ENCODE measurements around the gene SCGB3A2. TPM values are rescaled to one million over a fixed set of nuclear protein-coding genes. Genes with fewer than 3 reads are reported as not detected.

Gene SCGB3A2
- total and polyA plus RNA-seq, 2 donors (not counting 1 experiment from before 2014, with no cell fraction given), result not detected

DNA sequence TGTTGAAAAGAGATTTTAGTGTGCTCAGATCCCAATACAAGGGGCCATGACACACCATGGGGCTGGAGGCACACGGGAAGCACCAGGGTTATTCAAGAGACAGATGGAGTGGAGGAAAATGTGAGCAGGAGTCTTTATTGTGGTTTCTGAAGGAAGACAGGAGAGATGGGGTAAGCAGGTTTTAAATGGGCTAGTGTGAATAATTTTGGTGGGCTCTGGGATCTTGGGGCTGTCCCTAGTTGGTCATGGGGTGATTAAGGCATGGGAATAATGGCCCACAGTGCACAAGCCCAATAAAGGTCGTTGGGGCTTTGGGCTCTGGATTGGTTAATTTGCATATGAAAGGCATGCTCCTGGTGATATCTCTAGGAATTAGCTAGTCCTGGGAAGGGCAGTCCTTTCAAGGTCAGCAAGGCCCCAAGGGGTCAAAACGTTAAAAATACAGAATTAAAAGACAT, 3.6 kb upstream of the SCGB3A2 start:
- 60% methylated on average over 2 of the region's 3 CpGs for WGBS (ENCODE audit: insufficient coverage)
- Histone ChIP-seq H4K20me1 (ENCODE audit: control insufficient read depth, insufficient read depth, low read length, poor library complexity, severe bottlenecking) (no peaks in the 10 kb centered on the region), H3K4me3 (ENCODE audit: control extremely low read depth in 1 of 5, extremely low read depth in 1 of 5, insufficient read depth in 1 of 5, low read depth in 2 of 5, low read length in 4 of 5) (no peak overlapping the region), H3K27ac (ENCODE audit: low read length in 2 of 2) (no peak overlapping the region), H3K27me3 (replicated peaks in 1 of 4; ENCODE audit: control extremely low read depth in 1 of 4, control insufficient read depth in 3 of 4, insufficient read depth in 4 of 4, low read length in 3 of 4) (no peaks in the 10 kb centered on the region), H2AFZ (ENCODE audit: insufficient read depth, low read depth, low read length, poor library complexity, severe bottlenecking) (no peak overlapping the region), H3K9me3 (ENCODE audit: control extremely low read depth in 1 of 3, control insufficient read depth in 2 of 3, insufficient read depth in 1 of 3, low read length in 2 of 3) (no peaks in the 10 kb centered on the region), H3K4me1 (ENCODE audit: control insufficient read depth in 2 of 2, insufficient read depth in 2 of 2, low read length in 2 of 2) (no peaks in the 10 kb centered on the region), H3K79me2 (ENCODE audit: control insufficient read depth, insufficient read depth, low read length) (no peaks in the 10 kb centered on the region), H3K4me2 (replicated peaks; ENCODE audit: low read depth, low read length, poor library complexity, severe bottlenecking) (no peak overlapping the region), H3K36me3 (replicated peaks in 1 of 2; ENCODE audit: control extremely low read depth in 1 of 2, control insufficient read depth in 1 of 2, extremely low read depth in 1 of 2, insufficient read depth in 2 of 2, low read length in 1 of 2) (no peaks in the 10 kb centered on the region), H3K9ac (ENCODE audit: low read length) (no peak overlapping the region)
- intact Hi-C loops (cut with micrococcal nuclease), result no loop called here
- Mint-ChIP-seq H3K27ac (no peak overlapping the region), H3K4me3 (no peak overlapping the region), H3K27me3 (no peaks in the 10 kb centered on the region), H3K9me3 (ENCODE audit: insufficient read depth) (no peaks in the 10 kb centered on the region), H3K4me1 (no peaks in the 10 kb centered on the region)
- no peak for ATAC-seq (ENCODE audit: low read depth)
- POLR2A ChIA-PET, result no interaction called here
- CTCF ChIA-PET, result no interaction called here
- DNase-seq, result no peak
- no peak for TF ChIP-seq CTCF (IDR thresholded peaks at IDR 0.05)
- TF ChIP-seq EZH2 (IDR thresholded peaks at IDR 0.05; ENCODE audit: borderline replicate concordance, insufficient read depth, low read depth, low read length, poor library complexity, severe bottlenecking), result no peak

DNA sequence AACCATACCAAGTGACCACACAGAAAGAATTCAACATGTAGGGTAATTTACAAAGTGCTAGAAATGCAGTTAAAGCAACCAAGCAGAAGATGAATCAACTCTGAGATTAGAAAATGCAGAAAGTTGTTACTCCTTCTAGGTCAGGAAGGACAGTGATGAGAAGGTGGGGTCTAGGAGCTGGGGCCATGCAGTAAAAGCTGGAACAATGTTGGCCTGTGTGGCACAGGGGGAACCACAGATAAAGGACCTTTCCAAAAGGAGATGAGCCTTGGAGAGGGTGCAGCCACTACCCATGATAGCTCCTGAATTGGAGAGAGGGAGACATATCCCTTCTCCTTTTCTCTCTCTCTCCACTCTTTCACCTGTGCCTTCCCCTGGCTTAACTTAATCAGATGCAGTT, 2.4 kb upstream of the SCGB3A2 start:
- ATAC-seq (ENCODE audit: low read depth), result no peak
- H3K4me3 ChIP-seq (ENCODE audit: control extremely low read depth in 1 of 5, extremely low read depth in 1 of 5, insufficient read depth in 1 of 5, low read depth in 2 of 5, low read length in 4 of 5), result no peak overlapping the region
- no peaks in the 10 kb centered on the region for H3K9me3 ChIP-seq (ENCODE audit: control extremely low read depth in 1 of 3, control insufficient read depth in 2 of 3, insufficient read depth in 1 of 3, low read length in 2 of 3)
- H3K27me3 ChIP-seq (replicated peaks in 1 of 4; ENCODE audit: control extremely low read depth in 1 of 4, control insufficient read depth in 3 of 4, insufficient read depth in 4 of 4, low read length in 3 of 4), result no peaks in the 10 kb centered on the region
- intact Hi-C loops (cut with micrococcal nuclease), result no loop called here
- Mint-ChIP-seq H3K9me3 (ENCODE audit: insufficient read depth) (no peaks in the 10 kb centered on the region), H3K27ac (no peak overlapping the region), H3K4me1 (no peaks in the 10 kb centered on the region), H3K4me3 (no peak overlapping the region), H3K27me3 (no peaks in the 10 kb centered on the region)
- no peak for DNase-seq
- no peaks in the 10 kb centered on the region for H3K79me2 ChIP-seq (ENCODE audit: control insufficient read depth, insufficient read depth, low read length)
- CTCF ChIA-PET, result interaction anchor here (1.1 kb wide), 1 partner anchor 18 kb away, joined by 3 read pairs; no protein-coding TSS in a partner anchor
- no peak overlapping the region for H3K9ac ChIP-seq (ENCODE audit: low read length)
- H3K27ac ChIP-seq (ENCODE audit: low read length in 2 of 2), result no peak overlapping the region
- no peak overlapping the region for H3K4me2 ChIP-seq (replicated peaks; ENCODE audit: low read depth, low read length, poor library complexity, severe bottlenecking)
- POLR2A ChIA-PET, result no interaction called here
- H3K4me1 ChIP-seq (ENCODE audit: control insufficient read depth in 2 of 2, insufficient read depth in 2 of 2, low read length in 2 of 2), result no peaks in the 10 kb centered on the region
- TF ChIP-seq EZH2 (IDR thresholded peaks at IDR 0.05; ENCODE audit: borderline replicate concordance, insufficient read depth, low read depth, low read length, poor library complexity, severe bottlenecking) (no peak), CTCF (IDR thresholded peaks at IDR 0.05) (no peak)
- no peak overlapping the region for H2AFZ ChIP-seq (ENCODE audit: insufficient read depth, low read depth, low read length, poor library complexity, severe bottlenecking)
- no peaks in the 10 kb centered on the region for H3K36me3 ChIP-seq (replicated peaks in 1 of 2; ENCODE audit: control extremely low read depth in 1 of 2, control insufficient read depth in 1 of 2, extremely low read depth in 1 of 2, insufficient read depth in 2 of 2, low read length in 1 of 2)
- H4K20me1 ChIP-seq (ENCODE audit: control insufficient read depth, insufficient read depth, low read length, poor library complexity, severe bottlenecking), result no peaks in the 10 kb centered on the region

Measured in B cell (primary cell).